ENCODE results near the gene WTAP.

DNA sequence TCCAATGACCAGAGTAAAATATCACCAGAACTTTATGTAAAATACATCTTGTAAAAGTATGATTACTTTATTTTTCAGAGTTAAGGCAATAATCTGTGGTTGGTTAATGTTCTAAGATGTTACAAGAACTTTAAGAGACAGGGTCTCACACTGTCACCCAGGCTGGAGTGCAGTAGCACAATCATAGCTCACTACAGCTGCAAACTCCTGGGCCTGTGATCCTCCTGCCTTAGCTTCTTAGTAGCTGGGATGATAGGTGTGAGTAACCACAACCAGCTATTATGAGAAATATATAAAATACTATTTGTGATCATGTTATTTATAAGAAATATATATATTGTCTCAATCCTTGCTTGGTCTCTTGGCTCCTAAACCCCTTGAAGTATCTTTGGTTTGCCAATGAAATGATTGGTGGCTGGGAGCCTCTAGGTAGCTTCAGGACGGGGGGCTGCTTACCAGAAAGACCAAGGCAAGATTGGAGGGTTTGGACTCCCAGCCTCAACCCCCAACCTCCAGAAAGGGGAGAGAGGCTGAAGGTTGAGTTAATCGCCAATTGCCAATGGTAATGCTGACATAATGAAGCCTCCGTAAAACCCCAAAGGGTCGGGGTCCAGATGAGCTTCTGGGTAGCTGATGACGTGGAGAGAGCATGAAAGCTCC lies 49.7 kb upstream of the WTAP start:
- TF ChIP-seq, protein P1, sequence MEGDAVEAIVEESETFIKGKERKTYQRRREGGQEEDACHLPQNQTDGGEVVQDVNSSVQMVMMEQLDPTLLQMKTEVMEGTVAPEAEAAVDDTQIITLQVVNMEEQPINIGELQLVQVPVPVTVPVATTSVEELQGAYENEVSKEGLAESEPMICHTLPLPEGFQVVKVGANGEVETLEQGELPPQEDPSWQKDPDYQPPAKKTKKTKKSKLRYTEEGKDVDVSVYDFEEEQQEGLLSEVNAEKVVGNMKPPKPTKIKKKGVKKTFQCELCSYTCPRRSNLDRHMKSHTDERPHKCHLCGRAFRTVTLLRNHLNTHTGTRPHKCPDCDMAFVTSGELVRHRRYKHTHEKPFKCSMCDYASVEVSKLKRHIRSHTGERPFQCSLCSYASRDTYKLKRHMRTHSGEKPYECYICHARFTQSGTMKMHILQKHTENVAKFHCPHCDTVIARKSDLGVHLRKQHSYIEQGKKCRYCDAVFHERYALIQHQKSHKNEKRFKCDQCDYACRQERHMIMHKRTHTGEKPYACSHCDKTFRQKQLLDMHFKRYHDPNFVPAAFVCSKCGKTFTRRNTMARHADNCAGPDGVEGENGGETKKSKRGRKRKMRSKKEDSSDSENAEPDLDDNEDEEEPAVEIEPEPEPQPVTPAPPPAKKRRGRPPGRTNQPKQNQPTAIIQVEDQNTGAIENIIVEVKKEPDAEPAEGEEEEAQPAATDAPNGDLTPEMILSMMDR (IDR thresholded peaks at IDR 0.05): no peak
- TF ChIP-seq POLR2A (IDR thresholded peaks at IDR 0.05): no peak

All from Peyer's patch (tissue), 4 donors.